OCI-LY7 (cell line): ENCODE measurements around the gene DCHS1. TPM values are rescaled to one million over a fixed set of nuclear protein-coding genes. Genes with fewer than 3 reads are reported as not detected.

Source experiments
- BruUV-seq: library from RNA; stranded (reverse); fragments of 400-500 nt; replicated peaks from 2 replicates; lab custom pipeline; 2021; lab: Mats Ljungman, UMichigan
- CTCF ChIA-PET: fragments of 300-600 bp; sonication (Branson Sonifier 250); formaldehyde crosslinking; loops from one replicate; lab custom pipeline; 2022; ENCODE audit warnings: antibody characterized with exemption; ENCODE audit not compliant: unreplicated experiment; lab: Charles Lee
- POLR2A ChIA-PET: fragments of 300-600 bp; sonication (Branson Sonifier 250); formaldehyde crosslinking; loops from one replicate; lab custom pipeline; 2022; ENCODE audit warnings: antibody characterized with exemption; lab: Charles Lee
- DNase-seq: peaks from one replicate; pipeline ENCODE4 v3.0.0-alpha.2; 2015; ENCODE audit warnings: low spot score
- H2AFZ ChIP-seq: fragments of 200-600 bp; sonication (generic), shearing (Covaris generic); 2 replicates; pipeline ENCODE4 v1.6.1; 2014; ENCODE audit warnings: mild to moderate bottlenecking, antibody characterized with exemption, low read length, moderate library complexity
- H3K27ac ChIP-seq: fragments of 200-600 bp; sonication (generic); 2 replicates; pipeline ENCODE4 v1.5.1; 2014; ENCODE audit warnings: mixed run types, low read depth, mild to moderate bottlenecking, moderate library complexity, low read length, inconsistent platforms; ENCODE audit not compliant: poor library complexity, severe bottlenecking
- H3K36me3 ChIP-seq: fragments of 200-600 bp; sonication (generic); 2 replicates; pipeline ENCODE4 v1.6.1; 2014; ENCODE audit warnings: mild to moderate bottlenecking, antibody characterized with exemption, low read length, moderate library complexity, mixed read lengths; ENCODE audit not compliant: insufficient read depth
- H3K4me1 ChIP-seq: fragments of 200-600 bp; sonication (generic); 2 replicates; pipeline ENCODE4 v1.5.1; 2014; ENCODE audit warnings: mild to moderate bottlenecking, low read length; ENCODE audit not compliant: insufficient read depth, poor library complexity, severe bottlenecking
- H3K4me2 ChIP-seq: fragments of 200-600 bp; sonication (generic); 2 replicates; pipeline ENCODE4 v1.6.1; 2014; ENCODE audit warnings: mild to moderate bottlenecking, low read length
- H3K4me3 ChIP-seq: fragments of 200-600 bp; sonication (generic); 2 replicates; pipeline ENCODE4 v1.5.1; 2014; ENCODE audit warnings: mild to moderate bottlenecking, low read depth, low read length; ENCODE audit not compliant: poor library complexity, severe bottlenecking
- H3K79me2 ChIP-seq: fragments of 200-600 bp; sonication (generic); 2 replicates; pipeline ENCODE4 v1.6.1; 2016; ENCODE audit warnings: low read depth, mild to moderate bottlenecking, low read length, moderate library complexity, mixed read lengths; ENCODE audit not compliant: insufficient read depth
- H3K9me2 ChIP-seq: fragments of 200-600 bp; sonication (generic); 2 replicates; pipeline ENCODE4 v1.6.1; 2016; ENCODE audit warnings: mild to moderate bottlenecking, low read length, mixed read lengths; ENCODE audit not compliant: insufficient read depth
- H3K9me3 ChIP-seq: fragments of 200-600 bp; sonication (generic); 2 replicates; pipeline ENCODE4 v1.6.1; 2014; ENCODE audit warnings: mild to moderate bottlenecking, mixed run types, low read length, mixed read lengths
- H4K20me1 ChIP-seq: fragments of 200-600 bp; sonication (generic); 2 replicates; pipeline ENCODE4 v1.6.1; 2014; ENCODE audit warnings: mild to moderate bottlenecking, antibody characterized with exemption, low read length, moderate library complexity, mixed read lengths; ENCODE audit not compliant: insufficient read depth
- EZH2phosphoT487 ChIP-seq: fragments of 200-600 bp; sonication (generic); IDR thresholded peaks from 2 replicates; pipeline ENCODE4 v1.6.1; 2018; ENCODE audit warnings: low read depth, borderline replicate concordance, mild to moderate bottlenecking, mixed run types, antibody characterized with exemption, low read length, moderate library complexity, mixed read lengths
- intact Hi-C: fragments of 100-400 bp; cut with micrococcal nuclease; formaldehyde crosslinking; loops from one replicate; pipeline ENCODE4 v1.10.0; 2022; ENCODE audit not compliant: unreplicated experiment
- total RNA-seq, 2 experiments: library from RNA; depleted of rRNA in 1 of 2; stranded (reverse); fragments of >200 nt in 1 of 2; shearing (Covaris generic) in 1 of 2; gene quantifications; 2 replicates each; pipeline ENCODE4 v1.2.3, GENCODE V29; 2014 to 2022
- TF ChIP-seq, protein P1 (sequence below): fragments of 200-600 bp; sonication (generic); conservative IDR thresholded peaks from 2 replicates; pipeline ENCODE4 v1.5.1; 2014; ENCODE audit warnings: mild to moderate bottlenecking, antibody characterized with exemption, low read length, moderate library complexity, mixed read lengths

The DCHS1 gene
- total RNA-seq, 2 experiments from 2014 or later: 0.67 to 1.1 TPM

DNA sequence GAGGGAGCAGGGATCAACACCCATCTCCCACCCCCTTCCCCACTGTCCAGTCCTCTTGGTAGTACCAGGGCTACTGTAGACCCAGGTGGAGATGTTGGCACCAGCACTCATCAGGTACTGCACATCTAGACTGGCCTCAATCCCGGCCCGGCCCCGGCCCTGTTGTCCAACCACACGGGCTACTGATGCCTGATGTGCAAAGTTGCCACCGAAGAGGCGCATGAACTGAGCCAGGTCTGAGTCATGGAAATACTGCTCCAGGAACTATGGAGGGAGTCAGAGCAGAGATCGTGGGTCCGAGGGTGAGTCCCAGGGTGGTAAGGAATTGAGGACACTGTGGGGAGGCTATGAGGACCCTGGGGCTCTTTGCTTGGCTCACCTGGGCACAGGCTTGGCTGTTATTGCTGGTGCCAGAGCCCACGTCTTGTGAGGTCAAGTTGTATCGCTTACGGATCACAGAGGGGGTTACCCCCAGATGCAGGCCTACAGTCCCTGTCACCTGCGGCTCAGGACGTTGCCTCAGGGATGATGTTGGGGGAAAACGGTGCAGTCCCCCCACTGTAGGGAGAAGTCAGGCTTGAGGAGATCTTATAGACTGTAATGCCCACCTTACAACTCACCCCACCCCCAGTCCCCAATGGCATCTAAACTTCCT, 38.9 kb downstream of the DCHS1 start:
- H3K27ac ChIP-seq: no peak overlapping the region
- H3K4me3 ChIP-seq: no peak overlapping the region
- CTCF ChIA-PET: no interaction called here
- no peak overlapping the region for H3K4me2 ChIP-seq
- no peaks in the 10 kb centered on the region for H3K9me2 ChIP-seq
- no peaks in the 10 kb centered on the region; the same call in 1 of the 2 replicates for H3K79me2 ChIP-seq
- TF ChIP-seq, protein P1, sequence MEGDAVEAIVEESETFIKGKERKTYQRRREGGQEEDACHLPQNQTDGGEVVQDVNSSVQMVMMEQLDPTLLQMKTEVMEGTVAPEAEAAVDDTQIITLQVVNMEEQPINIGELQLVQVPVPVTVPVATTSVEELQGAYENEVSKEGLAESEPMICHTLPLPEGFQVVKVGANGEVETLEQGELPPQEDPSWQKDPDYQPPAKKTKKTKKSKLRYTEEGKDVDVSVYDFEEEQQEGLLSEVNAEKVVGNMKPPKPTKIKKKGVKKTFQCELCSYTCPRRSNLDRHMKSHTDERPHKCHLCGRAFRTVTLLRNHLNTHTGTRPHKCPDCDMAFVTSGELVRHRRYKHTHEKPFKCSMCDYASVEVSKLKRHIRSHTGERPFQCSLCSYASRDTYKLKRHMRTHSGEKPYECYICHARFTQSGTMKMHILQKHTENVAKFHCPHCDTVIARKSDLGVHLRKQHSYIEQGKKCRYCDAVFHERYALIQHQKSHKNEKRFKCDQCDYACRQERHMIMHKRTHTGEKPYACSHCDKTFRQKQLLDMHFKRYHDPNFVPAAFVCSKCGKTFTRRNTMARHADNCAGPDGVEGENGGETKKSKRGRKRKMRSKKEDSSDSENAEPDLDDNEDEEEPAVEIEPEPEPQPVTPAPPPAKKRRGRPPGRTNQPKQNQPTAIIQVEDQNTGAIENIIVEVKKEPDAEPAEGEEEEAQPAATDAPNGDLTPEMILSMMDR: no peak
- TF ChIP-seq EZH2phosphoT487: no peak
- peaks cover 5% of the 10 kb centered on the region; the same call in 1 of the 2 replicates for H3K36me3 ChIP-seq
- no peak overlapping the region for H2AFZ ChIP-seq
- DNase-seq: no peak
- intact Hi-C loops: no loop called here
- no TSS peak for BruUV-seq
- POLR2A ChIA-PET: interaction anchor here (0.7 to 0.8 kb wide), 2 partner anchors 14 to 27 kb away, joined by 3 to 5 read pairs; no protein-coding TSS in a partner anchor
- peaks cover 35% of the 10 kb centered on the region for H3K4me1 ChIP-seq
- H4K20me1 ChIP-seq: no peaks in the 10 kb centered on the region
- H3K9me3 ChIP-seq: no peaks in the 10 kb centered on the region

DNA sequence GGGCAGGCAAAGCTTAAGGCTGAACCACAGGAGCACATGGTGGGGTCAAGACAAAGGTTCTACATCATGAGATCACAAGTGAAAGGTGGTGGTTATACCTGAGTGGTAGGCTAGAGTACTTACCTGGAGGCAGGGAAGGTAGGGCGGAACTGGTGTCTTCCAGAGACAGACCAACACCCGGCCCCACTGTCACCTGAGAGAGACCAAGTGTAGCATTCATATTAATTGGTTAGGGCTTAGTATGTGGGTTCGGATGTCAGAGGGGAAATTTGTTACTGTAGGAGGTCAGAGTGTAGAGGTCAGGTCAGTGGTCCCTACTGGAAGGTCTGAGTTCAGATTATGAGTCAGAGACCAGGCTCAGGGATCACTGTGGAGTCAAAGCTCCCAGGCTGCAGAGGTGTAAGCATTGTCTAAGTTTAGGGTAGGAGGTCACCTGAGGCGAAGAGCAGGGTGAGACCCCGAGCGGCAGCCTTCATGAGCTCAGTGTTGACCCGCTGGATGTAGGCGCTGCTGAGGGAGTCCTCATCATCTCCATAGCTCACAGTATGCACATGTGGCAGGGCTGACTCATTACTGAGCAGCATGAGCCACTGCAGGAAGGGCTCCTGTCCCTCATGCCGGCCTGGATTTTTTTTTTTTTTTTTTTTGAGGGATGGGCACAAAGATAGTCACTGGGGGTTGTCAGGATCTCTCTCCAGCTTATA, 39.6 kb downstream of the DCHS1 start:
- CTCF ChIA-PET: interaction anchor here (0.6 to 0.7 kb wide), 2 partner anchors 29 to 135 kb away, joined by 3 read pairs; partner anchors contain the start of gene TIMM10B

DNA sequence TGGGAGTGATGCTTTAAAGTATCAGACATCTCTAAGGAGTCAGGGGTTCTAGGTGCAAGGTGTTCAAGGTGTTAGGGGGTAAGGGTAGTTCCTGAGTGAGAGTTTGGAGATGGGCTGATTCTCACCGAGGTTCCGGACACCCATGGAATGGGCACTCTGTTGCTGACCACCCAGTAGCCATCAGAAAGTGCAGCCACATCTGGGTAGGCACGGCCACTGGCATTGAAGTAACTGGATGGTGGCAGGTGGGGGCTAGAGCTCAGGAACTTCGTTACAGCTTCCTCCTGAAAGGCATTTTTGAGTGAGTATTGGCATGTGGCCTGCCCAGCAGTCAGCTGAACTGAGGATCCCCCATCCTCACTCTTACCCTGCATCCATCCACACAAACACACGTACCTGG, 40.6 kb downstream of the DCHS1 start:
- TF ChIP-seq, protein P1: no peak
- no peak for TF ChIP-seq EZH2phosphoT487
- ChIA-PET CTCF (interaction anchor here (0.7 kb wide), 1 partner anchor 134 kb away, joined by 3 read pairs; the partner anchor contains the start of gene TIMM10B), POLR2A (no interaction called here)
- Histone ChIP-seq H3K4me2 (no peak overlapping the region), H3K4me3 (no peak overlapping the region), H3K79me2 (peaks cover 12% of the 10 kb centered on the region; the same call in 1 of the 2 replicates), H3K9me3 (no peaks in the 10 kb centered on the region), H2AFZ (no peak overlapping the region), H3K27ac (no peak overlapping the region), H4K20me1 (peaks cover 9% of the 10 kb centered on the region; the same call in 1 of the 2 replicates), H3K36me3 (peaks cover 20% of the 10 kb centered on the region), H3K4me1 (peaks cover 42% of the 10 kb centered on the region), H3K9me2 (no peaks in the 10 kb centered on the region)
- intact Hi-C loops: no loop called here
- no peak for DNase-seq
- no TSS peak for BruUV-seq

More for the DNA sequence above, 39.6 kb downstream of the DCHS1 start:
- intact Hi-C loops: no loop called here
- Histone ChIP-seq H3K4me3 (no peak overlapping the region), H3K9me3 (no peaks in the 10 kb centered on the region), H3K4me1 (peaks cover 35% of the 10 kb centered on the region), H4K20me1 (peaks cover 5% of the 10 kb centered on the region; the same call in 1 of the 2 replicates), H3K4me2 (no peak overlapping the region), H3K9me2 (no peaks in the 10 kb centered on the region), H3K27ac (no peak overlapping the region), H3K79me2 (peaks cover 6% of the 10 kb centered on the region; the same call in 1 of the 2 replicates), H2AFZ (no peak overlapping the region), H3K36me3 (peaks cover 10% of the 10 kb centered on the region; the same call in 1 of the 2 replicates)
- no peak for DNase-seq
- POLR2A ChIA-PET: interaction anchor here (0.7 to 0.8 kb wide), 2 partner anchors 15 to 28 kb away, joined by 3 to 5 read pairs; no protein-coding TSS in a partner anchor
- BruUV-seq: no TSS peak
- no peak for TF ChIP-seq EZH2phosphoT487
